Astrocyte (in vitro differentiated cells and primary cell): Measurements from ENCODE around the gene CD300A.

Experiments
- EZH2 ChIP-seq: IDR thresholded peaks from 2 replicates; pipeline ENCODE4 v1.6.1; 2012; ENCODE audit warnings: mild to moderate bottlenecking, low read length, inconsistent platforms; ENCODE audit not compliant: insufficient read depth
- TF ChIP-seq, protein P1 (sequence below): IDR thresholded peaks from 2 replicates; pipeline ENCODE4 v1.5.1; 2011; ENCODE audit warnings: low read depth, mild to moderate bottlenecking, inconsistent platforms, low read length, moderate library complexity; ENCODE audit not compliant: insufficient read depth

GRCh38 chr17:74435775-74436359, 30.6 kb upstream of the CD300A start:
- TF ChIP-seq, protein P1, sequence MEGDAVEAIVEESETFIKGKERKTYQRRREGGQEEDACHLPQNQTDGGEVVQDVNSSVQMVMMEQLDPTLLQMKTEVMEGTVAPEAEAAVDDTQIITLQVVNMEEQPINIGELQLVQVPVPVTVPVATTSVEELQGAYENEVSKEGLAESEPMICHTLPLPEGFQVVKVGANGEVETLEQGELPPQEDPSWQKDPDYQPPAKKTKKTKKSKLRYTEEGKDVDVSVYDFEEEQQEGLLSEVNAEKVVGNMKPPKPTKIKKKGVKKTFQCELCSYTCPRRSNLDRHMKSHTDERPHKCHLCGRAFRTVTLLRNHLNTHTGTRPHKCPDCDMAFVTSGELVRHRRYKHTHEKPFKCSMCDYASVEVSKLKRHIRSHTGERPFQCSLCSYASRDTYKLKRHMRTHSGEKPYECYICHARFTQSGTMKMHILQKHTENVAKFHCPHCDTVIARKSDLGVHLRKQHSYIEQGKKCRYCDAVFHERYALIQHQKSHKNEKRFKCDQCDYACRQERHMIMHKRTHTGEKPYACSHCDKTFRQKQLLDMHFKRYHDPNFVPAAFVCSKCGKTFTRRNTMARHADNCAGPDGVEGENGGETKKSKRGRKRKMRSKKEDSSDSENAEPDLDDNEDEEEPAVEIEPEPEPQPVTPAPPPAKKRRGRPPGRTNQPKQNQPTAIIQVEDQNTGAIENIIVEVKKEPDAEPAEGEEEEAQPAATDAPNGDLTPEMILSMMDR = no peak
- TF ChIP-seq EZH2 = no peak
